Measurements from ENCODE around the gene ROR2.

DNA sequence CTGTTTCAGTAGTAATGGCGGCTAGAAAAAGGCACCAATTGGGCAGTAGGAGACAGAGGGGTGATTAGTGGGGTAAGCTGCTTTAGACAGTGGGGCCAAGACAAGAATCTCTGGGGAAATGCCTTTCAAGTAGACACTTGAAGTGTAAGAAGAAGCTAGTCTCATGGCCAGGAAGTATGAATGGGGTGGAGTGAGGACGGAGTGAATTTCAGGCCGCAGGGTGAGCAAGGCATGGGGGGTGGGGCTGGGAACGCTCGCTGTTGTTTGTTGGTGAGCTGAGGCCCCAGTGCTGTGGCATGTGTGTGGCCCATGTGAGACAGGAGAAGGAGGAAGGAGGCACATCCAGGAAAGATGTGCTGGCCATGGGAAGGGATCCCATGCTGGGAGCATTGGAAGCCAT, 377.2 kb downstream of the ROR2 start:
- TF ChIP-seq, protein P1, sequence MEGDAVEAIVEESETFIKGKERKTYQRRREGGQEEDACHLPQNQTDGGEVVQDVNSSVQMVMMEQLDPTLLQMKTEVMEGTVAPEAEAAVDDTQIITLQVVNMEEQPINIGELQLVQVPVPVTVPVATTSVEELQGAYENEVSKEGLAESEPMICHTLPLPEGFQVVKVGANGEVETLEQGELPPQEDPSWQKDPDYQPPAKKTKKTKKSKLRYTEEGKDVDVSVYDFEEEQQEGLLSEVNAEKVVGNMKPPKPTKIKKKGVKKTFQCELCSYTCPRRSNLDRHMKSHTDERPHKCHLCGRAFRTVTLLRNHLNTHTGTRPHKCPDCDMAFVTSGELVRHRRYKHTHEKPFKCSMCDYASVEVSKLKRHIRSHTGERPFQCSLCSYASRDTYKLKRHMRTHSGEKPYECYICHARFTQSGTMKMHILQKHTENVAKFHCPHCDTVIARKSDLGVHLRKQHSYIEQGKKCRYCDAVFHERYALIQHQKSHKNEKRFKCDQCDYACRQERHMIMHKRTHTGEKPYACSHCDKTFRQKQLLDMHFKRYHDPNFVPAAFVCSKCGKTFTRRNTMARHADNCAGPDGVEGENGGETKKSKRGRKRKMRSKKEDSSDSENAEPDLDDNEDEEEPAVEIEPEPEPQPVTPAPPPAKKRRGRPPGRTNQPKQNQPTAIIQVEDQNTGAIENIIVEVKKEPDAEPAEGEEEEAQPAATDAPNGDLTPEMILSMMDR (IDR thresholded peaks at IDR 0.05) = no peak
- no peak for TF ChIP-seq SIN3A (IDR thresholded peaks at IDR 0.05; ENCODE audit: borderline replicate concordance, insufficient read depth, low read depth, low read length)

All from Panc1 (cell line).